NB4 (cell line): ENCODE measurements around the gene S100P.

Experiments used
- DNase-seq: peaks from one replicate; pipeline ENCODE4 v3.0.0; 2010; ENCODE audit warnings: low read depth
- H3K4me3 ChIP-seq: one replicate; pipeline ENCODE4 v1.5.1; 2011; ENCODE audit warnings: mild to moderate bottlenecking, low read depth, low read length, moderate library complexity
- MYC ChIP-seq: IDR thresholded peaks from 2 replicates; pipeline ENCODE4 v1.6.1; 2011; ENCODE audit warnings: low read depth, low read length
- POLR2A ChIP-seq: IDR thresholded peaks from 2 replicates; pipeline ENCODE4 v1.6.1; 2011; ENCODE audit warnings: mild to moderate bottlenecking; ENCODE audit not compliant: insufficient read length; ENCODE audit errors: extremely low read depth
- TF ChIP-seq, protein P1 (sequence below): IDR thresholded peaks from 2 replicates; pipeline ENCODE4 v1.6.1; 2011; ENCODE audit warnings: low read depth, low read length
- TF ChIP-seq, protein P2 (sequence below): IDR thresholded peaks from one replicate; pipeline ENCODE4 v1.5.1; 2012; ENCODE audit warnings: low read depth, low read length

The S100P gene

DNA sequence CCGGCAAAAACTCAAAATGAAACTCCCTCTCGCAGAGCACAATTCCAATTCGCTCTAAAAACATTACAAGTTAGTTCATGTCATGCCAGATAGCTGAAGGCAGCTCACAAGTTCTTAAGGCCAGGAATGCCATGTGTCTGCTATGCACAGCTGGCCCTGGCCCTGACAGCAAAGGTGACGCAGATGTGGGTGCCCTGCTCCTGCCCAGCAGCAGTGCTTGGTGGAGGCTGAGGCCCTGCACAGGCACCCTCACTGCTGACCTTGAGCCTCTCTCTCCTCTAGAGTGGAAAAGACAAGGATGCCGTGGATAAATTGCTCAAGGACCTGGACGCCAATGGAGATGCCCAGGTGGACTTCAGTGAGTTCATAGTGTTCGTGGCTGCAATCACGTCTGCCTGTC is 2.9 kb downstream of the S100P start:
- TF ChIP-seq MYC, result no peak
- TF ChIP-seq, protein P1, sequence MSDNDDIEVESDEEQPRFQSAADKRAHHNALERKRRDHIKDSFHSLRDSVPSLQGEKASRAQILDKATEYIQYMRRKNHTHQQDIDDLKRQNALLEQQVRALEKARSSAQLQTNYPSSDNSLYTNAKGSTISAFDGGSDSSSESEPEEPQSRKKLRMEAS, result no peak
- TF ChIP-seq, protein P2, sequence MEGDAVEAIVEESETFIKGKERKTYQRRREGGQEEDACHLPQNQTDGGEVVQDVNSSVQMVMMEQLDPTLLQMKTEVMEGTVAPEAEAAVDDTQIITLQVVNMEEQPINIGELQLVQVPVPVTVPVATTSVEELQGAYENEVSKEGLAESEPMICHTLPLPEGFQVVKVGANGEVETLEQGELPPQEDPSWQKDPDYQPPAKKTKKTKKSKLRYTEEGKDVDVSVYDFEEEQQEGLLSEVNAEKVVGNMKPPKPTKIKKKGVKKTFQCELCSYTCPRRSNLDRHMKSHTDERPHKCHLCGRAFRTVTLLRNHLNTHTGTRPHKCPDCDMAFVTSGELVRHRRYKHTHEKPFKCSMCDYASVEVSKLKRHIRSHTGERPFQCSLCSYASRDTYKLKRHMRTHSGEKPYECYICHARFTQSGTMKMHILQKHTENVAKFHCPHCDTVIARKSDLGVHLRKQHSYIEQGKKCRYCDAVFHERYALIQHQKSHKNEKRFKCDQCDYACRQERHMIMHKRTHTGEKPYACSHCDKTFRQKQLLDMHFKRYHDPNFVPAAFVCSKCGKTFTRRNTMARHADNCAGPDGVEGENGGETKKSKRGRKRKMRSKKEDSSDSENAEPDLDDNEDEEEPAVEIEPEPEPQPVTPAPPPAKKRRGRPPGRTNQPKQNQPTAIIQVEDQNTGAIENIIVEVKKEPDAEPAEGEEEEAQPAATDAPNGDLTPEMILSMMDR, result no peak
- no peak for TF ChIP-seq POLR2A
- peak overlapping the region; percentile 48 for H3K4me3 ChIP-seq

DNA sequence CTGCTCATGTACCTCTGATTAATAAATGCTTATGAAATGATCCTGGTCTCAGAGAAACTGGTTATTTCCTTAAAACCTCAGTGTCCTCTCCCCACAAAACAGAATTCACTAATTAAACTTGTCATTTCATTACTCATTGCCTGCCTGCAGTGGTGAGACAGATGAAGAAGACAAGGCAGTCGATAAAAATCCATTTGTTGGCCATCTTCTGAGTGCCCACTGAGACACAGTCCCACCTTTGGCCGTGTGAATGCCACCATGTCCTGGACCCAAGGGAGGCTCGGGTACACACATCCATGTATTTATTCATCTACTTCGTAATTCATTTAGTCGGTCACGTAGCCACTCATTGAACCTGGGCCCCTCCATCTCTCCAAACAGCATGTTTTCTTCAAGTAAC is 3.5 kb downstream of the S100P start:
- DNase-seq, result no peak
- no peak overlapping the region for H3K4me3 ChIP-seq

More for the DNA sequence above, 2.9 kb downstream of the S100P start:
- DNase-seq, result no peak

DNA sequence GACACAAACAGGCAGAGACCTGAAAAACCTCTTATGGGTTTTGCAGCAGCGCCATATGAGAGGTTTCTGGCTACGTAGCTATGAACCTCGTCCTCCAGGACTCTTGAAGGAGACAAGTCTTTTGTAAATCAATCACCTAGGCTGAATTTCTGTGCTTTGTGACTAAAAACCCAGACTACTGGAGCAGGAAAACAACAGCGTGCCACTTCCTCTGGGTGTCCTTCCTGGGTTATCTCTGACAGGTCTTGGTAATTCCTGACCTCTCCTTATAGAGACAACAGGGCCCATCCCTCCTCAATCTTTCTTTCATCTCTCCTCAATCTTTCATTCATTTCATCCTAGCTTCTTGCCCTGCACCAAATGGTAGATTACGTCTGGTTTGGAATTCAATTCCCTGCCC is 5.7 kb downstream of the S100P start:
- no peak overlapping the region for H3K4me3 ChIP-seq
- TF ChIP-seq POLR2A, result no peak
- TF ChIP-seq MYC, result no peak
- TF ChIP-seq, protein P2, result no peak
- TF ChIP-seq, protein P1, result no peak
- DNase-seq, result no peak

More for the DNA sequence above, 3.5 kb downstream of the S100P start:
- TF ChIP-seq MYC (no peak), POLR2A (no peak)
- TF ChIP-seq, protein P1, result no peak
- TF ChIP-seq, protein P2, result no peak

DNA sequence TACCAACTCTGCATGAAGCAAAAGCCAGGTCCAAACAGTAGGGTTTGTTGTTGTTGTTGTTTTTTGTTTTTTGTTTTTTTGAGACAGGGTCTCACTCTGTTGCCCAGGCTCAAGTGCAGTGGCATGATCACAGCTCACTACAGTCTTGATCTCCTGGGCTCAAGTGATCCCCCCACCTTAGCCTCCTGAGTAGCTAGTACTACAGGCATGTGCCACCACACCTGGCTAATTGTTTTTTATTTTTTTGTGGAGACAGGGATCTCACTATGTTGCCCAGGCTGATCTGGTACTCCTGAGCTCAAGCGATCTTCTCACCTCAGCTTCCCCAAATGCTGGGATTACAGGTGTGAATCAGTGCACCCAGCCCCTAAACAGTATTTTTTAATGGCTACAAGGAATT is 6.2 kb downstream of the S100P start:
- DNase-seq, result no peak
- no peak overlapping the region for H3K4me3 ChIP-seq
- TF ChIP-seq, protein P1, result no peak
- TF ChIP-seq, protein P2, result no peak
- TF ChIP-seq POLR2A (no peak), MYC (no peak)

DNA sequence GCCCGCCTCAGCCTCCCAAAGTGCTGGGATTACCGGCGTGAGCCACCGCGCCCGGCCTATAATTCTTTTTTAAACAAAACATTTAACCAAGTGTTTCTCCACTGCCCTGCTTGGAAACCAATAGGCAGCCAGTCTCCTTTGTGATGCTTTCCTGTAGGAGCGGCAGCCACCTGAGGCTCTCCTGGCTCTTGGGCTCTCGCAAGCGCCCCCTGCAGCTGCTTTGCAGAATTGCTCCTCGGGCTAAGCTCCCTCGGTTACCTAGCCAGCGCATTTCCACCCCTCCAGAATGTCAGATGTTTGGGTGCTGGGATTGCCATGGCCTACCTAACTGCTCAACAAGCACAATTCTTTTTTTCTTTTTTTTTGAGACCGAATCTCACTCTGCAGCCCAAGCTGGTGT is 7.7 kb downstream of the S100P start:
- TF ChIP-seq POLR2A (no peak), MYC (no peak)
- TF ChIP-seq, protein P2, result peak; percentile 81
- no peak overlapping the region for H3K4me3 ChIP-seq
- DNase-seq, result peak; percentile 73

DNA sequence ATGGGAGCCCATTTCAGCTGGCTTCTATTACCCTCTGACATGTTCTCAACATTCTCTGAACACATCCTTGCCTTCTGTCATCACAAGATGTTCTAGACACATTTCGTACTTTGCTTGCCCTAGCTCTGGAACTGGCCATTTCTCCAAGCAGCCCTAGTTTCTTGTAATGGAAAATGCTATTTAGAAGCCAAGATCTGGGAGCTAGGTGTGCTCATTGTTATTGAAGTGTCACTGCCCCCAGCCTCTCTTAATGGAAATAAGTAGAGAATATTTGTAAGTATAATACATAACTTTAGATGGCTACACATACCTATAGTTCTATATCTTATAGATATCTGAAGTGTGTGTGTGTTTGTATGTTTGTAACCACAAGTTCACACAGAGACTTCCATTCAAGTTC is 9.1 kb downstream of the S100P start:
- DNase-seq, result no peak
- no peak for TF ChIP-seq POLR2A
- TF ChIP-seq MYC, result no peak
- TF ChIP-seq, protein P1, result no peak
- TF ChIP-seq, protein P2, result no peak
- no peak overlapping the region for H3K4me3 ChIP-seq
